Measurements from ENCODE around the gene ZNF281.

ZNF281 gene

DNA sequence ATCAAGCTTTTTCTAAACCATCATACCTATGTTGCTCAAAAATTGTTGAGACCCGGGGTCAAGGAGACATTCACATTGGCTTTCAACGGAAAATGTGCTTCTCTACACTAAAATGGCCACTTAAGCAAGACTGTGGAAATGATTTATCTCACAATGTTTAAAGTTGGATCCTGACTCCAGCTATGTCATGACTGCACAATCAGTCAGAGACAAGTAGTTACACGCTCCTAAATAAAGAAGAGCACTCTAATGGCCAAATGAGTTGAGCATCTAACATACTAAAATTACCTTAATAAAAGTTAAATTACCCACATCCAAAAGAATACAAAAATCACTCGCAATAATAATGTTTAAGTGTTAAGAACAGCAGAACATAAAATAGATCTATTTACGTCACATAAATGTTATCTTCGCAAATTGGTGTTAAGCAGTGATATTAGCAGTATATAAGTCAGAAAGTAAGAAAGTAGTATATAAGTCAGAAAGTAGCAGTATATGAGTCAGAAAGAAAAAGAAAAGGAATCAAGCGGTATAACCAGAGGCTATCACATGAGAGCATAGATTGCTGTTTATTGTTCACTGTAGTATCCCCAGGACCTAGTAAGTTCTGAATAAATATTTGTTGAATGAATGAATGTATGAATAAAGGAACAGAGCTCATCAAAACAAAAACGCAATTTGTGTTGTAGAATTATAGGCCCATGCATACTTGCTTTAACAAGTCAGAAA lies 28.4 kb downstream of the ZNF281 start:
- no peak overlapping the region for H3K27ac ChIP-seq (ENCODE audit: low read length)
- H3K27me3 ChIP-seq (replicated peaks; ENCODE audit: insufficient read depth, low read length), result no peaks in the 10 kb centered on the region

DNA sequence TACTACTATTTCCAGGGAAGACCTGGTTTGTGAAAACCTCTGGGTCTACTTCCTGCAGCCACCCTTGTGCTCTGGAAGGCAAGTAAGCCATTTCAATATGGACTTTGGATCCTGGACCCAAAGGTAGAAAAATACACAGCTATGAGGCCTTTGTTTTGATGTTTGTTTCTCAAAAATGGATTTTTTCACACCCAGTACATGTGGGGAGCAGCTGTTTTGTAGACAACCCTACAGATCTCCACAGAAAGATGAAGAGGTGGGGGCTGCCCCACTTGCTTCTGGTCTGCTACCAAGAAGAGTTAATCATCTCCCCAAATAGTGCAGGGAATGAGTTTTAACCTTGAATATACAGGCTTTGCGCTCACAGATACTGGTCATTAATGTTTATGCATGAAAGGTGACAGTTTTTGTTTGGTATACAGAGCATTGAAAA lies 29.2 kb downstream of the ZNF281 start:
- Histone ChIP-seq H3K9ac (ENCODE audit: low read length) (no peak overlapping the region), H3K4me3 (ENCODE audit: low read length) (no peak overlapping the region), H3K27me3 (replicated peaks; ENCODE audit: insufficient read depth, low read length) (no peaks in the 10 kb centered on the region), H4K20me1 (ENCODE audit: insufficient read depth, low read length) (no peaks in the 10 kb centered on the region), H3K36me3 (replicated peaks; ENCODE audit: insufficient read depth, low read length) (no peaks in the 10 kb centered on the region), H3F3A (ENCODE audit: insufficient read depth, low read length) (no peaks in the 10 kb centered on the region), H3K79me2 (ENCODE audit: low read length) (no peaks in the 10 kb centered on the region), H3K4me2 (ENCODE audit: low read depth, low read length) (no peak overlapping the region), H3K9me2 (replicated peaks; ENCODE audit: insufficient read depth, low read length) (no peaks in the 10 kb centered on the region), H3K4me1 (ENCODE audit: low read length) (no peaks in the 10 kb centered on the region), H2AFZ (ENCODE audit: low read length) (no peak overlapping the region), H3K9me3 (replicated peaks; ENCODE audit: insufficient read depth, low read length) (no peaks in the 10 kb centered on the region), H3K27ac (ENCODE audit: low read length) (no peak overlapping the region)
- DNase-seq, result no peak
- no peak for TF ChIP-seq EZH2 (optimal IDR thresholded peaks at IDR 0.05; ENCODE audit: low read depth, low read length)
- TF ChIP-seq, protein P1, sequence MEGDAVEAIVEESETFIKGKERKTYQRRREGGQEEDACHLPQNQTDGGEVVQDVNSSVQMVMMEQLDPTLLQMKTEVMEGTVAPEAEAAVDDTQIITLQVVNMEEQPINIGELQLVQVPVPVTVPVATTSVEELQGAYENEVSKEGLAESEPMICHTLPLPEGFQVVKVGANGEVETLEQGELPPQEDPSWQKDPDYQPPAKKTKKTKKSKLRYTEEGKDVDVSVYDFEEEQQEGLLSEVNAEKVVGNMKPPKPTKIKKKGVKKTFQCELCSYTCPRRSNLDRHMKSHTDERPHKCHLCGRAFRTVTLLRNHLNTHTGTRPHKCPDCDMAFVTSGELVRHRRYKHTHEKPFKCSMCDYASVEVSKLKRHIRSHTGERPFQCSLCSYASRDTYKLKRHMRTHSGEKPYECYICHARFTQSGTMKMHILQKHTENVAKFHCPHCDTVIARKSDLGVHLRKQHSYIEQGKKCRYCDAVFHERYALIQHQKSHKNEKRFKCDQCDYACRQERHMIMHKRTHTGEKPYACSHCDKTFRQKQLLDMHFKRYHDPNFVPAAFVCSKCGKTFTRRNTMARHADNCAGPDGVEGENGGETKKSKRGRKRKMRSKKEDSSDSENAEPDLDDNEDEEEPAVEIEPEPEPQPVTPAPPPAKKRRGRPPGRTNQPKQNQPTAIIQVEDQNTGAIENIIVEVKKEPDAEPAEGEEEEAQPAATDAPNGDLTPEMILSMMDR (IDR thresholded peaks at IDR 0.05; ENCODE audit: low read length), result no peak
- TF ChIP-seq EZH2phosphoT487 (IDR thresholded peaks at IDR 0.05; ENCODE audit: low read length), result no peak

More for the DNA sequence above, 28.4 kb downstream of the ZNF281 start:
- Histone ChIP-seq H3F3A (ENCODE audit: insufficient read depth, low read length) (no peaks in the 10 kb centered on the region), H3K9ac (ENCODE audit: low read length) (no peak overlapping the region), H2AFZ (ENCODE audit: low read length) (no peak overlapping the region), H3K9me3 (replicated peaks; ENCODE audit: insufficient read depth, low read length) (no peaks in the 10 kb centered on the region), H3K36me3 (replicated peaks; ENCODE audit: insufficient read depth, low read length) (no peaks in the 10 kb centered on the region), H3K9me2 (replicated peaks; ENCODE audit: insufficient read depth, low read length) (no peaks in the 10 kb centered on the region), H4K20me1 (ENCODE audit: insufficient read depth, low read length) (no peaks in the 10 kb centered on the region), H3K4me2 (ENCODE audit: low read depth, low read length) (no peak overlapping the region), H3K4me3 (ENCODE audit: low read length) (no peak overlapping the region), H3K79me2 (ENCODE audit: low read length) (no peaks in the 10 kb centered on the region), H3K4me1 (ENCODE audit: low read length) (no peaks in the 10 kb centered on the region)
- no peak for DNase-seq
- TF ChIP-seq EZH2 (optimal IDR thresholded peaks at IDR 0.05; ENCODE audit: low read depth, low read length) (no peak), EZH2phosphoT487 (IDR thresholded peaks at IDR 0.05; ENCODE audit: low read length) (no peak)
- TF ChIP-seq, protein P1 (IDR thresholded peaks at IDR 0.05; ENCODE audit: low read length), result no peak

DNA sequence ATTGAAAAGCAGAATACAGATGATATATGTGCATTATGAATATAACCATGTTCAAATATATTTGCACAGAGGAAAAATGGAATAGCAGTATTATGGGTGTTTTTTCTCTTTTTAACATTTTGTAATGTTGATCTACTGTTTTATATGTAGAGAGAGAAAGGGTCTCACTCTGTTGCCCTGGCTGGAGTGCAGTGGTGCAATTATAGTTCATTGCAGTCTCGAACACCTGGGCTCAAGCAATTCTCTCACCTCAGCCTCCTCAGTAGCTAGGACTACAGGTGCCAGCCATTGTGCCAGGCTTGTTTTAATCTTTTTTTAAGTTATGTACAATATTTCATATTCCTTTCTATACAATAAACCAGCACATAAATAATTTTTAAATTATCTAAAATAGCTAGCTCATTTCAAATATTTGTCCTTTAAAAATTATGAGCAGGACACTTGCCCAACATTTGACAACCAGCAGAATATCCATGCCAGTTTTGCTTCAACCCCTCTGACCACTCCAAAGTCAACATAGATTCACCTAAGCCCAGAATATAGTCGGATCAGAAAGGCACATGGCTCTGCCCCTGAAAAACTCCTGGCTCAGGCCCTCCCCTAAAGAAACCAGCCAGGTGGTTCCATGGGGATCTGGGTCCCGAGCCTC lies 29.8 kb downstream of the ZNF281 start:
- Histone ChIP-seq H2AFZ (ENCODE audit: low read length) (no peak overlapping the region), H3F3A (ENCODE audit: insufficient read depth, low read length) (no peaks in the 10 kb centered on the region), H3K9me2 (replicated peaks; ENCODE audit: insufficient read depth, low read length) (no peaks in the 10 kb centered on the region), H3K79me2 (ENCODE audit: low read length) (no peaks in the 10 kb centered on the region), H3K4me2 (ENCODE audit: low read depth, low read length) (no peak overlapping the region), H3K27me3 (replicated peaks; ENCODE audit: insufficient read depth, low read length) (no peaks in the 10 kb centered on the region), H3K27ac (ENCODE audit: low read length) (no peak overlapping the region), H4K20me1 (ENCODE audit: insufficient read depth, low read length) (no peaks in the 10 kb centered on the region), H3K36me3 (replicated peaks; ENCODE audit: insufficient read depth, low read length) (no peaks in the 10 kb centered on the region), H3K4me1 (ENCODE audit: low read length) (no peaks in the 10 kb centered on the region), H3K9me3 (replicated peaks; ENCODE audit: insufficient read depth, low read length) (no peaks in the 10 kb centered on the region), H3K4me3 (ENCODE audit: low read length) (no peak overlapping the region), H3K9ac (ENCODE audit: low read length) (no peak overlapping the region)
- no peak for DNase-seq
- TF ChIP-seq EZH2phosphoT487 (IDR thresholded peaks at IDR 0.05; ENCODE audit: low read length) (no peak), EZH2 (optimal IDR thresholded peaks at IDR 0.05; ENCODE audit: low read depth, low read length) (no peak)
- TF ChIP-seq, protein P1 (IDR thresholded peaks at IDR 0.05; ENCODE audit: low read length), result no peak

All from MM.1S (cell line).